Trophoblast cell (in vitro differentiated cells and primary cell): ENCODE measurements around the gene NTM.

Experiments used
- DNase-seq, 2 donors: peaks; one replicate each; pipeline ENCODE4 v3.0.0-alpha.2; 2016
- H2AFZ ChIP-seq: 2 replicates; pipeline ENCODE4 v1.6.1; 2013; ENCODE audit warnings: low read length, moderate library complexity, mild to moderate bottlenecking; ENCODE audit not compliant: insufficient read depth, poor library complexity
- H2AK5ac ChIP-seq: 2 replicates; pipeline ENCODE4 v1.6.1; 2013; ENCODE audit warnings: mild to moderate bottlenecking, low read length
- H2BK120ac ChIP-seq: 2 replicates; pipeline ENCODE4 v1.6.1; 2013; ENCODE audit warnings: low read length, mild to moderate bottlenecking, moderate library complexity; ENCODE audit not compliant: insufficient read depth, poor library complexity
- H2BK12ac ChIP-seq: 2 replicates; pipeline ENCODE4 v1.6.1; 2013; ENCODE audit warnings: mild to moderate bottlenecking, low read length, moderate library complexity
- H2BK5ac ChIP-seq: 2 replicates; pipeline ENCODE4 v1.6.1; 2013; ENCODE audit warnings: low read length, low read depth, moderate library complexity, mild to moderate bottlenecking; ENCODE audit not compliant: poor library complexity
- H3K14ac ChIP-seq: 2 replicates; pipeline ENCODE4 v1.6.1; 2013; ENCODE audit warnings: mild to moderate bottlenecking, low read length
- H3K18ac ChIP-seq: 2 replicates; pipeline ENCODE4 v1.6.1; 2013; ENCODE audit warnings: mild to moderate bottlenecking, low read length
- H3K23ac ChIP-seq: 2 replicates; pipeline ENCODE4 v1.6.1; 2013; ENCODE audit warnings: low read length
- H3K27ac ChIP-seq: 2 replicates; pipeline ENCODE4 v1.5.1; 2013; ENCODE audit warnings: low read depth, mild to moderate bottlenecking, inconsistent platforms, low read length, moderate library complexity
- H3K27me3 ChIP-seq: 2 replicates; pipeline ENCODE4 v1.6.1; 2013; ENCODE audit warnings: inconsistent platforms, mild to moderate bottlenecking, low read length, moderate library complexity; ENCODE audit not compliant: insufficient read depth
- H3K36me3 ChIP-seq, 2 experiments: 1 replicate in 1 of 2; 2 replicates in 1 of 2; pipeline ENCODE4 v1.6.1; 2013; ENCODE audit warnings: low read length in 2 of 2, mild to moderate bottlenecking in 2 of 2, moderate library complexity in 1 of 2; ENCODE audit not compliant: insufficient read depth in 2 of 2, control insufficient read depth in 1 of 2
- H3K4ac ChIP-seq: 2 replicates; pipeline ENCODE4 v1.6.1; 2013; ENCODE audit warnings: low read depth, mild to moderate bottlenecking, low read length, moderate library complexity
- H3K4me1 ChIP-seq, 2 experiments: 1 replicate in 1 of 2; 2 replicates in 1 of 2; pipeline ENCODE4 v1.6.1; 2013; ENCODE audit warnings: low read length in 2 of 2, mild to moderate bottlenecking in 2 of 2, moderate library complexity in 1 of 2; ENCODE audit not compliant: insufficient read depth in 2 of 2, control insufficient read depth in 1 of 2
- H3K4me2 ChIP-seq: 2 replicates; pipeline ENCODE4 v1.6.1; 2013; ENCODE audit warnings: inconsistent platforms, mild to moderate bottlenecking, low read length, moderate library complexity
- H3K4me3 ChIP-seq: 2 replicates; pipeline ENCODE4 v1.5.1; 2013; ENCODE audit warnings: mild to moderate bottlenecking, low read depth, low read length, inconsistent platforms
- H3K79me1 ChIP-seq: one replicate; pipeline ENCODE4 v1.6.1; 2013; ENCODE audit warnings: low read length
- H3K79me2 ChIP-seq: 2 replicates; pipeline ENCODE4 v1.6.1; 2013; ENCODE audit warnings: low read length, mild to moderate bottlenecking; ENCODE audit not compliant: control insufficient read depth, insufficient read depth, poor library complexity
- H3K9ac ChIP-seq: 2 replicates; pipeline ENCODE4 v1.6.1; 2013; ENCODE audit warnings: mild to moderate bottlenecking, low read length
- H3K9me3 ChIP-seq: 2 replicates; pipeline ENCODE4 v1.6.1; 2013; ENCODE audit warnings: low read depth, mild to moderate bottlenecking, control low read depth, inconsistent platforms, low read length; ENCODE audit not compliant: insufficient read depth
- H4K12ac ChIP-seq: 2 replicates; pipeline ENCODE4 v1.6.1; 2013; ENCODE audit warnings: low read depth, mild to moderate bottlenecking, low read length, moderate library complexity
- H4K8ac ChIP-seq: 2 replicates; pipeline ENCODE4 v1.6.1; 2013; ENCODE audit warnings: low read depth, mild to moderate bottlenecking, low read length, moderate library complexity
- H4K91ac ChIP-seq: one replicate; pipeline ENCODE4 v1.6.1; 2013; ENCODE audit warnings: low read depth, mild to moderate bottlenecking, low read length, moderate library complexity
- WGBS: extraction: QIAGEN DNeasy Blood & Tissue Kit; methylation state at CpG from one replicate; pipeline ENCODE4 v1.1.7; 2013; ENCODE audit warnings: missing lambda C conversion rate; ENCODE audit not compliant: insufficient read length, insufficient coverage; ENCODE audit errors: extremely low coverage; 5-methylcytosine and 5-hydroxymethylcytosine counted together

Gene NTM

GRCh38 chr11:132046288-132046865 is 676.0 kb downstream of the NTM start:
- Histone ChIP-seq H3K18ac (no peak overlapping the region), H3K27ac (no peak overlapping the region), H2AK5ac (no peak overlapping the region), H2AFZ (no peak overlapping the region), H4K8ac (no peak overlapping the region), H3K23ac (no peak overlapping the region), H2BK120ac (no peak overlapping the region), H3K79me2 (no peaks in the 10 kb centered on the region), H3K9ac (no peak overlapping the region), H2BK12ac (no peak overlapping the region), H3K14ac (no peak overlapping the region), H3K27me3 (no peaks in the 10 kb centered on the region), H4K12ac (no peak overlapping the region), H3K36me3 (no peaks in the 10 kb centered on the region), H4K91ac (no peak overlapping the region), H3K79me1 (no peaks in the 10 kb centered on the region), H3K4me2 (no peak overlapping the region), H3K4me1 (no peaks in the 10 kb centered on the region), H3K4ac (no peak overlapping the region), H3K4me3 (no peak overlapping the region), H2BK5ac (no peak overlapping the region), H3K9me3 (no peaks in the 10 kb centered on the region)
- WGBS: no CpG with 5 or more reads among the region's 2 CpGs
- DNase-seq: no peak

- no peak overlapping the region for H3K4me3 ChIP-seq
- no peak overlapping the region for H3K9ac ChIP-seq
- no peak overlapping the region for H3K23ac ChIP-seq
- H3K27ac ChIP-seq: no peak overlapping the region
- no peaks in the 10 kb centered on the region for H3K9me3 ChIP-seq
- no peaks in the 10 kb centered on the region for H3K27me3 ChIP-seq
- no peaks in the 10 kb centered on the region for H3K79me2 ChIP-seq
- H3K4me1 ChIP-seq: no peaks in the 10 kb centered on the region
- no peak overlapping the region for H2BK12ac ChIP-seq
- no peaks in the 10 kb centered on the region for H3K79me1 ChIP-seq
- no peak overlapping the region for H3K4ac ChIP-seq
- no peak overlapping the region for H4K12ac ChIP-seq
- no peak overlapping the region for H2AK5ac ChIP-seq
- DNase-seq: no peak
- H2BK5ac ChIP-seq: no peak overlapping the region
- no peak overlapping the region for H3K18ac ChIP-seq
- no peak overlapping the region for H4K91ac ChIP-seq
- H3K36me3 ChIP-seq: no peaks in the 10 kb centered on the region
- no peak overlapping the region for H3K4me2 ChIP-seq
- H2AFZ ChIP-seq: no peak overlapping the region
- H3K14ac ChIP-seq: no peak overlapping the region
- H4K8ac ChIP-seq: no peak overlapping the region
- no peak overlapping the region for H2BK120ac ChIP-seq
Observed at GRCh38 chr11:132047167-132047566, 676.8 kb downstream of the NTM start.

DNA sequence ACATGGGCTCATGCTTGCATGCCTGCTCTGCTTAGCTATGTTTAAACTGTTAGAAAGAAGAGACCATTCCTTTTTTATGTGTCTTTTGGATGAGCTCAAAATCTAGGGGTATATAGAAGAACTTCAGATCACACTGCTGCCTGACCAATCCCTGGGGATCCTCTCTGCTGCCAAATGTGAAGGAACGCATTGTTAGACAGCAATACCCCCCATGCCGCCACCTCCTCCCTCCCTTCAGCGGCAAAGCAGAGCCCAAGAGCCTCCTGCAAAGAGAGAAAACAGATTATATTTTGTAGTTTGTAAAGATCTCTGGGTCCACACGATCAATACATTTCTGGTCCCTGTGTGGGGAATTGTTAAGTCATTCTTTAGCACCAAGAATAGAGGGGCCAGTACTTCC is 677.6 kb downstream of the NTM start:
- Histone ChIP-seq H3K23ac (no peak overlapping the region), H3K4me2 (no peak overlapping the region), H4K8ac (no peak overlapping the region), H2BK120ac (no peak overlapping the region), H4K12ac (no peak overlapping the region), H3K18ac (no peak overlapping the region), H2BK12ac (no peak overlapping the region), H4K91ac (no peak overlapping the region), H3K36me3 (no peaks in the 10 kb centered on the region), H3K4ac (no peak overlapping the region), H3K4me1 (no peaks in the 10 kb centered on the region), H3K79me2 (no peaks in the 10 kb centered on the region), H3K9me3 (no peaks in the 10 kb centered on the region), H2BK5ac (no peak overlapping the region), H3K9ac (no peak overlapping the region), H3K27me3 (no peaks in the 10 kb centered on the region), H2AFZ (no peak overlapping the region), H3K79me1 (no peaks in the 10 kb centered on the region), H3K4me3 (no peak overlapping the region), H3K27ac (no peak overlapping the region), H3K14ac (no peak overlapping the region), H2AK5ac (no peak overlapping the region)
- WGBS: no CpG with 5 or more reads among the region's 4 CpGs
- DNase-seq: no peak

DNA sequence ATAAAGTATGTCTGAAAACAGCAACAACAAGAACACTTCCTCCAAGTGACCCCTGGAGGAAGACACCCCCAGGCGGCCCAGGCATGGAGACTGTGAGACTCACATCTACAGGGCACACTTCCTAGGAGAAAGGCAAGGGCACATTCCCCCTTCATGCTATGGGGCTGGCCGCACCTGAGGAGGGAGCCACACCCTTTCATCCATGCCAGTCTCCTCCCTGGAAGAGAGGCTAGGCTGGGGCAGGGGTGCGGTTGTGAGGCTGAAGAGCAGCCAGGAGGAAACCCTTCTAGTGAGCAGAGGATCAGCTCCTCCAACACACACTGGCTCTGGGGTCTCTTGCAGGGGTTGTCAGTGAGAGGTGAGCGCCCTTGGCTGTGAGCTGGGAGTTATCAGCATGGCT is 678.8 kb downstream of the NTM start:
- DNase-seq: no peak
- Histone ChIP-seq H3K4ac (no peak overlapping the region), H2BK120ac (no peak overlapping the region), H3K18ac (no peak overlapping the region), H4K8ac (no peak overlapping the region), H3K79me1 (no peaks in the 10 kb centered on the region), H3K27me3 (no peaks in the 10 kb centered on the region), H2BK12ac (no peak overlapping the region), H3K79me2 (no peaks in the 10 kb centered on the region), H3K4me2 (no peak overlapping the region), H2AK5ac (no peak overlapping the region), H4K12ac (no peak overlapping the region), H3K36me3 (no peaks in the 10 kb centered on the region), H3K23ac (no peak overlapping the region), H3K27ac (no peak overlapping the region), H3K4me3 (no peak overlapping the region), H3K9ac (no peak overlapping the region), H3K14ac (no peak overlapping the region), H4K91ac (no peak overlapping the region), H2AFZ (no peak overlapping the region), H2BK5ac (no peak overlapping the region), H3K4me1 (no peaks in the 10 kb centered on the region), H3K9me3 (no peaks in the 10 kb centered on the region)
- WGBS: no CpG with 5 or more reads among the region's 4 CpGs
